SK-N-SH (cell line): ENCODE results near the gene PSME2. TPM values are rescaled to one million over a fixed set of nuclear protein-coding genes. Genes with fewer than 3 reads are reported as not detected.

Experiments used
- CTCF ChIA-PET: fragments of 300-600, 350-600 bp; formaldehyde crosslinking; extraction: SDS; loops from one replicate; lab custom pipeline; 2021; lab: Yijun Ruan, JAX
- POLR2A ChIA-PET: fragments of 350-600 bp; sonication (Branson Sonifier 250); formaldehyde crosslinking; extraction: SDS; loops from one replicate; lab custom pipeline; 2020; ENCODE audit warnings: antibody characterized with exemption, inconsistent platforms; lab: Yijun Ruan, JAX
- DNase-seq: peaks from one replicate; pipeline ENCODE4 v3.0.0; 2012
- H2AFZ ChIP-seq: fragments of 200-600 bp; sonication (generic); 2 replicates; pipeline ENCODE4 v1.8.1; 2016; ENCODE audit warnings: antibody characterized with exemption, mild to moderate bottlenecking, low read depth
- H3F3A ChIP-seq: fragments of 200-600 bp; sonication (generic); replicated peaks from 2 replicates; pipeline ENCODE3; 2016; ENCODE audit warnings: antibody characterized with exemption, mild to moderate bottlenecking; ENCODE audit not compliant: insufficient read depth
- H3K27ac ChIP-seq, 2 experiments: fragments of 200-500 bp in 1 of 2; fragments of 200-600 bp in 1 of 2; sonication (Bioruptor generic) in 1 of 2; sonication (generic), shearing (Covaris generic) in 1 of 2; 2 replicates each; pipeline versions ENCODE4 v1.5.1 to v1.6.1; 2014 to 2016; ENCODE audit warnings: low read depth in 2 of 2, inconsistent platforms in 1 of 2, low read length in 1 of 2, mild to moderate bottlenecking in 1 of 2, mixed read lengths in 1 of 2
- H3K27me3 ChIP-seq: fragments of 200-600 bp; sonication (generic), shearing (Covaris generic); 2 replicates; pipeline ENCODE4 v1.6.1; 2016; ENCODE audit warnings: mixed run types; ENCODE audit not compliant: insufficient read depth
- H3K36me3 ChIP-seq, 2 experiments: fragments of 200-500 bp in 1 of 2; fragments of 200-600 bp in 1 of 2; sonication (Bioruptor generic) in 1 of 2; sonication (generic) in 1 of 2; replicated peaks in 1 of 2; 2 replicates each; pipeline versions ENCODE3 to v1.5.1; 2014 to 2016; ENCODE audit warnings: low read length in 1 of 2, mild to moderate bottlenecking in 1 of 2; ENCODE audit not compliant: insufficient read depth in 2 of 2, control insufficient read depth in 1 of 2
- H3K4me1 ChIP-seq, 2 experiments: fragments of 200-500 bp in 1 of 2; fragments of 200-600 bp in 1 of 2; sonication (Bioruptor generic) in 1 of 2; sonication (generic), shearing (Covaris generic) in 1 of 2; 2 replicates each; pipeline versions ENCODE4 v1.5.1 to v1.6.1; 2014 to 2016; ENCODE audit warnings: low read depth in 1 of 2, low read length in 1 of 2, mixed run types in 1 of 2; ENCODE audit not compliant: insufficient read depth in 2 of 2, control insufficient read depth in 1 of 2
- H3K4me2 ChIP-seq: fragments of 200-600 bp; sonication (generic), shearing (Covaris generic); 2 replicates; pipeline ENCODE4 v1.6.1; 2017; ENCODE audit warnings: mixed run types
- H3K4me3 ChIP-seq, 2 experiments: fragments of 200-500 bp in 1 of 2; fragments of 200-600 bp in 1 of 2; sonication (Bioruptor generic) in 1 of 2; sonication (generic), shearing (Covaris generic) in 1 of 2; 2 replicates each; pipeline versions ENCODE4 v1.5.1 to v1.8.1; 2014 to 2016; ENCODE audit warnings: low read depth in 2 of 2, inconsistent platforms in 1 of 2, low read length in 1 of 2, mild to moderate bottlenecking in 1 of 2, mixed read lengths in 1 of 2, moderate library complexity in 1 of 2
- H3K79me2 ChIP-seq: fragments of 200-600 bp; sonication (generic); 2 replicates; pipeline ENCODE4 v1.8.1; 2017; ENCODE audit warnings: mild to moderate bottlenecking; ENCODE audit not compliant: insufficient read depth
- H3K9ac ChIP-seq: fragments of 200-600 bp; sonication (generic); 2 replicates; pipeline ENCODE4 v1.6.1; 2017; ENCODE audit warnings: mixed run types
- H3K9me2 ChIP-seq: fragments of 200-600 bp; sonication (generic); 2 replicates; pipeline ENCODE4 v1.6.1; 2017; ENCODE audit warnings: mixed run types
- H3K9me3 ChIP-seq: fragments of 200-600 bp; sonication (generic); 2 replicates; pipeline ENCODE4 v1.6.1; 2017; ENCODE audit warnings: mixed run types, mild to moderate bottlenecking, moderate library complexity
- H4K20me1 ChIP-seq: fragments of 200-600 bp; sonication (generic); 2 replicates; pipeline ENCODE4 v1.6.1; 2017; ENCODE audit warnings: mild to moderate bottlenecking, mixed run types; ENCODE audit not compliant: insufficient read depth
- CHD2 ChIP-seq: fragments of 150-350 bp; IDR thresholded peaks from 2 replicates; pipeline ENCODE4 v1.6.1; 2018; ENCODE audit warnings: low read length; ENCODE audit not compliant: partially characterized antibody
- EP300 ChIP-seq, 2 experiments: IDR thresholded peaks; 2 replicates each; pipeline versions ENCODE4 v1.4.0 to v1.6.1; 2012; ENCODE audit warnings: borderline replicate concordance in 1 of 2, low read depth in 1 of 2, low read length in 1 of 2
- FOXJ3 ChIP-seq: sonication (generic); formaldehyde crosslinking; IDR thresholded peaks from 2 replicates; pipeline ENCODE4 v1.5.1; 2020; ENCODE audit warnings: mild to moderate bottlenecking, missing genetic modification reagents
- FOXM1 ChIP-seq: IDR thresholded peaks from 2 replicates; pipeline ENCODE4 v1.4.0; 2012; ENCODE audit warnings: low read depth, mild to moderate bottlenecking
- GATA2 ChIP-seq: sonication (generic); formaldehyde crosslinking; IDR thresholded peaks from 2 replicates; pipeline ENCODE4 v1.5.0; 2020; ENCODE audit warnings: mild to moderate bottlenecking, missing genetic modification reagents
- NFIC ChIP-seq: IDR thresholded peaks from 2 replicates; pipeline ENCODE4 v1.4.0; 2012; ENCODE audit warnings: borderline replicate concordance
- SIN3A ChIP-seq: IDR thresholded peaks from 2 replicates; pipeline ENCODE4 v1.6.1; 2012; ENCODE audit warnings: low read depth, mild to moderate bottlenecking, low read length, moderate library complexity, borderline replicate concordance
- SMC3 ChIP-seq: IDR thresholded peaks from 2 replicates; pipeline ENCODE4 v1.6.1; 2012; ENCODE audit warnings: low read depth, low read length, improper control_type of control experiment
- TAF1 ChIP-seq: IDR thresholded peaks from 2 replicates; pipeline ENCODE4 v1.6.1; 2012; ENCODE audit warnings: low read depth, mild to moderate bottlenecking, low read length, moderate library complexity, borderline replicate concordance
- YY1 ChIP-seq: IDR thresholded peaks from 2 replicates; pipeline ENCODE4 v1.4.0; 2012; ENCODE audit warnings: low read depth, mild to moderate bottlenecking
- WGBS: methylation state at CpG from one replicate; pipeline ENCODE4 v1.1.6; 2017; ENCODE audit warnings: low lambda C conversion rate; 5-methylcytosine and 5-hydroxymethylcytosine counted together
- polyA plus RNA-seq, 3 experiments: library from polyadenylated mRNA; depleted of rRNA; stranded (reverse); fragments of >200 nt; gene quantifications; 2 replicates each; pipeline ENCODE4 v1.2.3, GENCODE V29; 2012
- TF ChIP-seq, protein P1 (sequence below): IDR thresholded peaks from 2 replicates; pipeline ENCODE4 v1.4.0; 2012; ENCODE audit warnings: low read depth, borderline replicate concordance

The PSME2 gene
- polyA plus RNA-seq, 1 of the 3 experiments (the other 2 are of a cell fraction), result 147 TPM

DNA sequence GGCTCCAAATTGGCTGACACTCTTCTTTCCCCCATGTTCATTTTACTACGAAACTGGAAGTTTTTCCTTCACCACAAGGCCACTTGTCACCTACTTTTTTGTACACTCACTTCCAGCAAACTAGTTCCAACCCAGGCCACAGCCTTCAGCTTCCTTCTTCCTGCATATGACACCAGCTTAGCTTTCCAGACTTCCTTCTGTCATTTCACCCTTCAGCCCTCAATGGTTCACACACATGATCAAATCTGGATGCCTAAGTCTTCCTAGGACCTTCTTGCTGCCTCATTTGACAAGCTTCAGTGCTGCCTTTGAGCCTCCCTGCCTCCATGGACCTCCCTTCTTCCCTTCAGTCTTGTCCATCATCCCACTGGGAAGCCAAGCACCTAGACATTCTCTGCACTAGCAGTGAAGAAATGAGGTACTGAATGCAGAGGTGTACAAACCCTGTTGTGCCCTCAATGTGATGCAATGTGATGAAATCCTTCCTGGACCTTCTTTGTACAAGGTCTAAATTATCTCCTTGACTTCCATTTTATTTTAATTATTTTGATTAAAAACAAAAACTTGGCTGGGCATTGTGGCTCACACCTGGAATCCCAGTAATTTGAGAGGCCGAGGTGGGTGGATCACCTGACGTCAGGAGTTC lies 21.2 kb upstream of the PSME2 start:
- H2AFZ ChIP-seq, result no peak overlapping the region
- H3K4me1 ChIP-seq, result peaks cover 0 to 6% of the 10 kb centered on the region in 2 experiments; a peak in 1 of 4 replicates
- WGBS, result 91% methylated on average over 3 of the region's 3 CpGs
- ChIA-PET CTCF (interaction anchor here (1.7 kb wide), 1 partner anchor 17 kb away, joined by 6 read pairs; no protein-coding TSS in a partner anchor), POLR2A (no interaction called here)
- H3F3A ChIP-seq, result peaks cover 3% of the 10 kb centered on the region
- H4K20me1 ChIP-seq, result no peaks in the 10 kb centered on the region
- no peak overlapping the region for H3K27ac ChIP-seq
- no peaks in the 10 kb centered on the region for H3K27me3 ChIP-seq
- no peak overlapping the region for H3K4me3 ChIP-seq
- peaks cover 8% of the 10 kb centered on the region for H3K79me2 ChIP-seq
- H3K9ac ChIP-seq, result no peak overlapping the region
- H3K9me2 ChIP-seq, result no peaks in the 10 kb centered on the region
- H3K36me3 ChIP-seq, result peaks cover 16 to 40% of the 10 kb centered on the region in 2 experiments
- no peak for TF ChIP-seq FOXM1
- no peak for TF ChIP-seq SIN3A
- H3K4me2 ChIP-seq, result no peak overlapping the region
- H3K9me3 ChIP-seq, result no peaks in the 10 kb centered on the region
- DNase-seq, result no peak

DNA sequence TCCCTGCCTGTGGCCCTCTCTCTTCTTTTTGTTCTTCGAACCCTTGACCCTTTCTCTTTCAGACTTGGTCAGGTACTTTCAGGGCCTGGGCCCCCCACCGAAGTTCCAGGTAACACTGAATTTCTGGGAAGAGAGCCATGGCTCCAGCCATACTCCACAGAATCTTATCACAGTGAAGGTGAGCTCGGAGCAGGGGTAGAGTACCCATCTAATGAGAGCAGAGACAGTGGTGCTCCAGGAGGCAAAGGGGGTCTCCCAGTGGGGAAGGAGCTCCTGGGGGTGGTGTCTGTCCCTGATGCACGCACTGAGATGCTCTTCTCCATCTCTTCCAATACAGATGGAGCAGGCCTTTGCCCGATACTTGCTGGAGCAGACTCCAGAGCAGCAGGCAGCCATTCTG lies 19.4 kb upstream of the PSME2 start:
- Histone ChIP-seq H3F3A (peaks cover 3% of the 10 kb centered on the region), H3K9me3 (no peaks in the 10 kb centered on the region)

DNA sequence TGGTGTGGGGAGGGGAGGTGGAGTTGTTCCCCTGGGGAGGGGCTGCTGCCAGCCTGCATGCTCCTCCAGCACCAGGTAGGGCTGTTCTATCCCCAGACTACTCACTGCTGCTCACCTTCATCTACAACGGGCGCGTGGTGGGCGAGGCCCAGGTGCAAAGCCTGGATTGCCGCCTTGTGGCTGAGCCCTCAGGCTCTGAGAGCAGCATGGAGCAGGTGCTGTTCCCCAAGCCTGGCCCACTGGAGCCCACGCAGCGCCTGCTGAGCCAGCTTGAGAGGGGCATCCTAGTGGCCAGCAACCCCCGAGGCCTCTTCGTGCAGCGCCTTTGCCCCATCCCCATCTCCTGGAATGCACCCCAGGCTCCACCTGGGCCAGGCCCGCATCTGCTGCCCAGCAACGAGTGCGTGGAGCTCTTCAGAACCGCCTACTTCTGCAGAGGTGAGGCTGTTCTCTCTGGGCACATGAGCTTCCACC lies 18.1 kb upstream of the PSME2 start:
- POLR2A ChIA-PET, result interaction anchor here (0.9 kb wide), 1 partner anchor 16 kb away, joined by 4 read pairs; no protein-coding TSS in a partner anchor
- no peak for TF ChIP-seq CHD2
- TF ChIP-seq TAF1, result no peak
- no peak for TF ChIP-seq EP300 (IDR thresholded peaks at IDR 0.05; ENCODE audit: borderline replicate concordance in 1 of 2, low read depth in 1 of 2, low read length in 1 of 2)
- TF ChIP-seq FOXJ3 (CRISPR knock-in tag), result no peak
- no peak for TF ChIP-seq SIN3A
- no peak for TF ChIP-seq GATA2 (CRISPR knock-in tag)
- TF ChIP-seq NFIC, result no peak
- no peak for TF ChIP-seq FOXM1
- 92% methylated on average over 9 of the region's 14 CpGs for WGBS

More for the DNA sequence above, 19.4 kb upstream of the PSME2 start:
- no peak overlapping the region for H3K9ac ChIP-seq
- ChIA-PET POLR2A (no interaction called here), CTCF (interaction anchor here (0.8 kb wide), 1 partner anchor 107 kb away, joined by 3 read pairs; no protein-coding TSS in a partner anchor)
- peaks cover under 1% of the 10 kb centered on the region; the same call in 1 of the 2 replicates for H4K20me1 ChIP-seq
- H3K4me2 ChIP-seq, result no peak overlapping the region
- H3K27me3 ChIP-seq, result no peaks in the 10 kb centered on the region
- DNase-seq, result no peak
- no peak overlapping the region for H2AFZ ChIP-seq
- H3K27ac ChIP-seq, result no peak overlapping the region
- H3K4me1 ChIP-seq, result peaks cover under 1 to 15% of the 10 kb centered on the region in 2 experiments; a peak in 1 of 4 replicates
- WGBS, result 94% methylated on average over 5 of the region's 5 CpGs
- TF ChIP-seq SMC3, result no peak
- no peak for TF ChIP-seq YY1
- TF ChIP-seq, protein P1, sequence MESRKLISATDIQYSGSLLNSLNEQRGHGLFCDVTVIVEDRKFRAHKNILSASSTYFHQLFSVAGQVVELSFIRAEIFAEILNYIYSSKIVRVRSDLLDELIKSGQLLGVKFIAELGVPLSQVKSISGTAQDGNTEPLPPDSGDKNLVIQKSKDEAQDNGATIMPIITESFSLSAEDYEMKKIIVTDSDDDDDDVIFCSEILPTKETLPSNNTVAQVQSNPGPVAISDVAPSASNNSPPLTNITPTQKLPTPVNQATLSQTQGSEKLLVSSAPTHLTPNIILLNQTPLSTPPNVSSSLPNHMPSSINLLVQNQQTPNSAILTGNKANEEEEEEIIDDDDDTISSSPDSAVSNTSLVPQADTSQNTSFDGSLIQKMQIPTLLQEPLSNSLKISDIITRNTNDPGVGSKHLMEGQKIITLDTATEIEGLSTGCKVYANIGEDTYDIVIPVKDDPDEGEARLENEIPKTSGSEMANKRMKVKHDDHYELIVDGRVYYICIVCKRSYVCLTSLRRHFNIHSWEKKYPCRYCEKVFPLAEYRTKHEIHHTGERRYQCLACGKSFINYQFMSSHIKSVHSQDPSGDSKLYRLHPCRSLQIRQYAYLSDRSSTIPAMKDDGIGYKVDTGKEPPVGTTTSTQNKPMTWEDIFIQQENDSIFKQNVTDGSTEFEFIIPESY, result no peak
- H3K4me3 ChIP-seq, result no peak overlapping the region
- H3K79me2 ChIP-seq, result peaks cover 23% of the 10 kb centered on the region
- H3K36me3 ChIP-seq, result peaks cover 16 to 40% of the 10 kb centered on the region in 2 experiments
- H3K9me2 ChIP-seq, result no peaks in the 10 kb centered on the region

More for the DNA sequence above, 18.1 kb upstream of the PSME2 start:
- Histone ChIP-seq H2AFZ (no peak overlapping the region), H3K79me2 (peaks cover 23% of the 10 kb centered on the region), H4K20me1 (peaks cover 4% of the 10 kb centered on the region; the same call in 1 of the 2 replicates), H3K36me3 (peaks cover 16 to 48% of the 10 kb centered on the region in 2 experiments), H3K27ac (no peak overlapping the region), H3F3A (peaks cover 15% of the 10 kb centered on the region), H3K9ac (no peak overlapping the region), H3K4me3 (no peak overlapping the region), H3K9me2 (no peaks in the 10 kb centered on the region), H3K4me1 (peaks cover 4 to 22% of the 10 kb centered on the region in 2 experiments; a peak in 1 of 4 replicates), H3K9me3 (no peaks in the 10 kb centered on the region), H3K27me3 (no peaks in the 10 kb centered on the region), H3K4me2 (no peak overlapping the region)
- CTCF ChIA-PET, result interaction anchor here (0.9 kb wide), 1 partner anchor 14 kb away, joined by 3 read pairs; no protein-coding TSS in a partner anchor
- no peak for DNase-seq
